ENCODE data around the gene CENPM. TPM values are rescaled to one million over a fixed set of nuclear protein-coding genes. Genes with fewer than 3 reads are reported as not detected.

CENPM gene
- total and polyA plus RNA-seq, 10 of the 15 experiments (the other 5 are each of a cell fraction or from before 2014, with no cell fraction given) = 36.7 to 212 (median 74.7) TPM

- no peak for TF ChIP-seq NR2C2 (IDR thresholded peaks at IDR 0.05; ENCODE audit: borderline replicate concordance, control insufficient read depth, insufficient read length, low read depth)
- peak; percentile 76 for TF ChIP-seq DPF2 (IDR thresholded peaks at IDR 0.05)
- TF ChIP-seq MTA3 (IDR thresholded peaks at IDR 0.05; ENCODE audit: borderline replicate concordance, low read length) = no peak
- no peak for TF ChIP-seq KDM1A (IDR thresholded peaks at IDR 0.05; ENCODE audit: borderline replicate concordance)
- no peak for TF ChIP-seq TCF3 (IDR thresholded peaks at IDR 0.05; ENCODE audit: borderline replicate concordance, insufficient read depth, low read depth, low read length)
- no peak for TF ChIP-seq HDAC6 (IDR thresholded peaks at IDR 0.05; ENCODE audit: unreplicated experiment)
- 0 out of 2 replicates have a peak, but pooled peaks have one; percentile 45 for TF ChIP-seq NFIC (IDR thresholded peaks at IDR 0.05; ENCODE audit: low read depth, low read length)
- TF ChIP-seq IKZF2 (IDR thresholded peaks at IDR 0.05) = peak; percentile 92 to 93
- no peak for TF ChIP-seq ZBTB11 (CRISPR knock-in tag; IDR thresholded peaks at IDR 0.05)
- TF ChIP-seq RBBP5 (conservative IDR thresholded peaks at IDR 0.05) = no peak
- 0 out of 2 replicates have a peak, but pooled peaks have one; percentile 52 for TF ChIP-seq LARP7 (IDR thresholded peaks at IDR 0.05)
- TF ChIP-seq YY1 (IDR thresholded peaks at IDR 0.05; ENCODE audit: low read depth, low read length) = peak; percentile 7; the same call in 1 of the 2 replicates
- TF ChIP-seq MXI1 (IDR thresholded peaks at IDR 0.05; ENCODE audit: low read depth, low read length) = no peak
- no peak for TF ChIP-seq WRNIP1 (IDR thresholded peaks at IDR 0.05; ENCODE audit: borderline replicate concordance, low read depth, low read length)
- no peak for TF ChIP-seq SREBF1 (IDR thresholded peaks at IDR 0.05; ENCODE audit: low read length)
- TF ChIP-seq ZNF687 (IDR thresholded peaks at IDR 0.05) = peak; percentile 68; the same call in 1 of the 2 replicates
- no peak for TF ChIP-seq E4F1 (IDR thresholded peaks at IDR 0.05; ENCODE audit: borderline replicate concordance, partially characterized antibody)
- no peak for TF ChIP-seq MEF2A (IDR thresholded peaks at IDR 0.05; ENCODE audit: insufficient read depth, low read depth, low read length)
- TF ChIP-seq CHD1 (IDR thresholded peaks at IDR 0.05; ENCODE audit: low read depth, low read length) = no peak
- TF ChIP-seq SIX5 (IDR thresholded peaks at IDR 0.05; ENCODE audit: low read depth, low read length, severe bottlenecking) = no peak
- no peak for TF ChIP-seq SUZ12 (IDR thresholded peaks at IDR 0.05; ENCODE audit: unreplicated experiment)
- TF ChIP-seq SIN3A (IDR thresholded peaks at IDR 0.05; ENCODE audit: low read depth, low read length) = no peak
Observed at GRCh38 chr22:41949297-41949965, 2.5 kb upstream of the CENPM start (continued).

All from GM12878 (cell line).